Measurements from ENCODE around the gene ALKBH5.

ALKBH5 gene

GRCh38 chr17:18159551-18160120 lies 24.0 kb upstream of the ALKBH5 start:
- DNase-seq, result no peak

- DNase-seq, result no peak
These were observed 23.3 kb upstream of the ALKBH5 start for GRCh38 chr17:18160128-18160856.

DNA sequence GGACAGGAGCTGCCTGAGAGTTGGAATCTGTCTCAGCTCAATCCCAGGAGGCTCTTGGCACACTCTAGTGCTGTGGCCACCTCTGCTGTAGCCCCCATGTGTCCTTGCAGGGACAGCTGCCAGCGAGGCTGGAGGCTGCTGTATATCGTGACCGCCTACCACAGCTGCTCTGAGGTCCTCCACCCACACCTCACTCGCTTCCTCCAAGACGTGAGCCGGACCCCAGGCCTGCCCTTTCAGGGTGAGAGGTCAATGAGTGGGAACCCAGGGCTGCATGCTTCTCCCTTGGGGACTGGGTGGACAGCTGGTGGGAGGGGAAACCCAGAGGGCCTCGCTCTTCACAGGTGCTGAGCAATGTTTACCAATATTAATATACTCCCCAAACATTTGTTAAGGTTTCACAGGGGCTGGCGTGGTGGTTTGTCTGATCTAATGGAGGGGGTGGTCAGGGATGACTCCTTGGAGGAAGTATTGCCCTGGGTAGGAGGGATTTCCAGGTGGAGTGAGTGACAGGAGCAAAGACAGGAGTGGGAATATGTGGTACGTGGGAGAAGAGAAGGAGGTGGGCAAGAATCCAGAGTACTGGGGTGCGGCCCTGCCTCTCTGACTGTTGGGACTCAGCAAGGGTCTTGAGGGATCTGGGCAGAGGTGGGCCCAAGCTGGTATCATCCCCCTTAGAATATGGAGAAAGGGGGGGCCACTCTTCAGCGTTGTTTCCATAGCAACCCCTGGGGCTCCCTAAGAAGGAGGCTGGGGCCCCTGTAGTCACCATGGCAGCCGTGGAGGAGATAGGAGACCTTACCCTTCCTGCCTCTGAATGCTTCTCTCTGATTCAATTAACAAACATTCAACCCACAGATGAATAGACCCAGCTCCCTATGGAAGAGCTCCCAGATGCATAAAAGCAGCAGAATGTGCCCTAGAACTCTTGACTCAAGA lies 22.2 kb upstream of the ALKBH5 start:
- no peak for DNase-seq

DNA sequence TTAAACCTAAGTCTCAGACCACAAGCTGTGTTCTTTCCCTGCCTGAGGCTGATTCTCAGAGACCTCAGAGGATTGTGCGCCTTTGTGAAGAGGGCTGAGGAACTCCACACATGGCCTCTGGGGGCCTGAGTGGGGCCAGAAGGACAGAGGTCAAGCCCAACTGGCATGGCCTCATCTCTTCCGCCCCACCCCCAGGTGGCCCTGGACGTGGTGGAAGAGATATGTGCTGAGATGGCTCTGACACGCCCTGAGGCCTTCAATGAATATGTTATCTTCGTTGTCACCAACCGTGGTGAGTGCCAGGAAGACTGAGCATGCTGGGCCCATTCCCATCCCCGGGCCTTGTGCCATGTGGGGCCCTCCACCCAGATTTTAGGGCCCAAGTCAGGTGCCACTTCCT lies 20.1 kb upstream of the ALKBH5 start:
- DNase-seq, result no peak

GRCh38 chr17:18166894-18167293 lies 16.7 kb upstream of the ALKBH5 start:
- DNase-seq, result no peak

DNA sequence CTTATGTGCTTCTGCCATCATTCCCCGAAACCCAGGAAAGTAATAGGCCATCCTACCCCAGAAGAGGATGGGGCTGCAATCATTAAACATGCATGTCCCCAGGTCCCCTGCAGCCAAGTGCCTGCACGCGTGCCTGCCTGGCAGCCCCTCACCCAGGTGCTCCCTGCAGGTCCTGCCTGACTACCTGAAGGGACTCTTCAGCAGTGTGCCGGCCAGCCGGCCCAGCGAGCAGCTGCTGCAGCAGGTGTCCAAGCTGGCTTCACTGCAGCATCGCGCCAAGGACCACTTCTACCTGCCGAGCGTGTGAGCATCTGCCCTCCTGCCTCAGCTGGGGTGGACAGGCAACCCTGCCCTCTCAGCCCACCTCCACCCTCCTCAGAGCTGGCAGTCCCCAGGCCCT lies 16.2 kb upstream of the ALKBH5 start:
- no peak for DNase-seq

DNA sequence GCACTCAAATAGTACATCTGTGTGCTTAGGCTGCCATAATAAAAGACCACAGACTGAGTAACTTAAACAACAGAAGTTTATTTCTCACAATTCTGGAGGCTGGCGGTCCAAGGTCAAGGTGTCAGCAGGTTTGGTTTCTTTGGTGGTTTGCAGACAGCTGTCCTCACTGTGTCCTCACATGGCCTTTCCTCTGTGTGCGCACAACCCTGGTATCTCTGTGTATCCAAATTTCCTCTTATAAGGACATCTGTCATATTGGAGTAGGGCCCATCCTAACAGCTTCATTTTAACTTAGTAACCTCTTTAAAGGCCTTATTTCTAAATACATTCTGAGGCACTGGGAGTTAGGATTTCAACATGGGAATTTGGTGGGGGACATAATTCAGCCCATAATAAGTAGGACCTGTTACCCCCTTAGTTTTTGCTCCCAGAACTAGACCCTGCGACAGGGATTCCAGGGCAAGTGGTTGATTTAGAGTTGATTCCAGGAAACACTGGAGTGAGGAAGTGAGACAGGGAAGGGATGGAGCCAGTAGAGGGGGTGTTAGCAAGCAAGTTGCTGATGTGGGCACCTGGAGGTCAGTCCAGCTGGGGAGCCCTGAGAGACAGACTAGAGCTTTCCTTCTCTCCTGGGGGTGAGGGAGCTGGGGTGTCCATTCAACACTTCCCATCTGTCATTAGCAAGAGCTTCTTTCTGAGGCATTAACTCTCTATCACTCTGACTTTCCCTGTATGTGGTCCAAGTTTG lies 10.9 kb upstream of the ALKBH5 start:
- DNase-seq, result no peak

GRCh38 chr17:18173740-18174139 lies 9.9 kb upstream of the ALKBH5 start:
- no peak for DNase-seq

- no peak for DNase-seq
These were observed 7.5 kb upstream of the ALKBH5 start for GRCh38 chr17:18176176-18176575.

DNA sequence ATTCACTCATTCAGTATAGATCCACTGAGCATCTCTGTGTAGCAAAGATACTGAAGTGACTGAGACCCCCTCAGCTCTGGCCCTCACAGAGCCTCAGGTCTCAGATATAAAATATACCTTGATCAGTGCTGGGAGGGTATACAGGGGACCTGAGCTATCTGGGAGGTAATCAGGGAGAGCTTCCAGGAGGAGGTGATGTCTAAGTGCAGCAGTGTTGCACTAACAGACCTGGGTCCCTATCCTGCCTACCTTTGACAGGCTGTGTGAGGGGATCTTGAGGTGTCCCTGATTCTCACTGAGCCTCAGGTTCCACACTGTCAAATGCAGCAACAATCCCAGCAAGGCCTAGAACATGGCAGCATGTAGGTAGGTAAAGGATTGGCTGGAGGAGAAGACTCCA lies 6.5 kb upstream of the ALKBH5 start:
- no peak for DNase-seq

DNA sequence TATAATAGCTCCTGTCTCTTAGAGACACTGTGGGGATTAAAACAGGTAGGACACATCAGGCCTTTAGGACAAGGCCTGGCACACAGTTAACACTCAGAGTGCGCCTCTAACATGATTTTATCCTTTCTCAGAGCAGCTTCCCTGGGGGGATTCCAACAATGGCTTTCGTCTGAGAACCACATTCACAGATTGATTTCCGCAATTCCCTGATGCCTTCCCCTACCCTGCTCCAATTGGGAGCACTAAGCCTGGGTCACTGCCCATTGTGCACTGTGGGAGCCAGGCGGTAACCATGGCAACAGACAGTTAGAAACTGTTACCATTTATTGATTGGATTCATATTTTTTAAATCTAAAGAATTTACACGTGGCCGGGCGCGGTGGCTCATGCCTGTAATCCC lies 5.9 kb upstream of the ALKBH5 start:
- no peak for DNase-seq

DNA sequence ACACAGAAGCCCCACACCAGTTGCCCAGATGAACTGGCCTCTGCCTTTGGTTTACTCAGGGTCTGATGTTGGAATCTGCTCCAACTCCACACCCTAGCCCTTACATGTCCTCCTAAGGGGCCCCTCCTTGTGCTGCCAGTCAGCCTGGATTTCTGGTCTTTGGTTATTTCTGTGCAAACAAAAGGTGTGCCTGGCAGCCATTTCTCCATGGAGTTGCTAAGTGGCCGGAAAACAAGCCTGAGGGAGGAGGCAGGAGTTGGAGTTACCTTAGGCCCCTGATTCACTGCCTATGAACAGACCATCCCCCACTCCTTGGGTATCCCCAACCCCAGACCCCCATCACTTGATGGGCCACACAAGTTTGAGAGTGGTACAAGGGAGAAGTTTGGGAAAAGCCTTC lies 4.4 kb upstream of the ALKBH5 start:
- DNase-seq, result no peak

DNA sequence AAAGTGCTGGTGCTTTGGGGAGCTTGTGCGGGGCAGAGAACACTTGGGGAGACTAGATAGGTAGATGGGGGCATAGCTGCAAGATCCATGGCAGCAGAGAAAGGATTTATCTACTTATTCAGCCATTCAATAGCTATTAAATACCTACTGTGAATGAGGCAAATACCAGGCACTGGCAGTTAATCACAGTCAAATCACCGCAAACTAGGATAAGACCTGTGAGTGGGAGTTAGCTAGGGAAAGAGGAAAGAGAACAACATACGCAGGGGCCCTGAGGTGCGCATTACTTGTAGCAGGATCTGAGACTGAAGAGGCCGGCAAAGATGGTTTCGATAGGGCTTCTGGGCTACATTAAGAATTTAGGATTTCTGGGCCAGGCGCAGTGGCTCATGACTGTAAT lies 3.8 kb upstream of the ALKBH5 start:
- no peak for DNase-seq

GRCh38 chr17:18181358-18181757 lies 2.3 kb upstream of the ALKBH5 start:
- peak; percentile 73 for DNase-seq

DNA sequence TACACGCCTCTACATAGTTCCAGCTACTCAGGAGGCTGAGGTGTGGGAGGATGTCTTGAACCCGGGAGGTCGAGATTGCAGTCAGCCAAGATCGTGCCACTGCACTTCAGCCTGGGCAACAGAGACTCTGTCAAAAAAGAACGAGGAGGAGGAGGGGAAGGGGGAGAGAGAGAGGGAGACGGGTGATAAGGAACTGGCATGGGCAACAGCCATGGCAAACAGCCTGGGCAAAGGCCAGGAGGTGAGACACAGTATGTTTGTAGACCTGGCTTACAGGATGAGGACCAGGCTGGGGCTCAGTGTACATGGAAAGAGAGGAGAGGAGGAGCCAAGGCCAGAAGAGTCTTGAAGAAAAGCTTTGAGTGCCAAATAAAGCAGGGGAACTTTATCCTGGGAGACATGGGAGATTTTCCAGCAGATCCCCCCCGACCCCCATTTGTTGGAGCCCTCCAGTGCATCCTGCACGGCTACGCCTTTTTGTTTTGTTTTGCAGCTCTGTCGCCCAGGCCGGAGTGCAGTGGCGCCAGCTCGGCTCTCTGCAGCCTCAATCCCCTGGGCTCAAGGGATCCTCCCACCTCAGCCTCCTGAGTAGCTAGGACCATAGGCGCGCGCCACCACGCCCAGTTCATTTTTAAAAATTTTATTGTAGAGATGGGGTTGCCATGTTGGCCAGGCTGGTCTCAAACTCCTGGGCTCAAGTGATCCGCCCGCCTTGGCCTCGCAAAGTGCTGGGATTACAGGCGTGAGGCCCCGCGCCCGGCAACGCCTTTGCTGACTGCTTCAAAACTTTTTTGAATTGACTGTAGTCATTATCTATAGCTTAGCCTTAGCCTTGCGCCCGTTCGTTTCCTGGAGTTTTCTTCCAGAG lies 1.3 kb upstream of the ALKBH5 start:
- no peak for DNase-seq

GRCh38 chr17:18182978-18183333 lies 672 bp upstream of the ALKBH5 start:
- peak; percentile 89 for DNase-seq

DNA sequence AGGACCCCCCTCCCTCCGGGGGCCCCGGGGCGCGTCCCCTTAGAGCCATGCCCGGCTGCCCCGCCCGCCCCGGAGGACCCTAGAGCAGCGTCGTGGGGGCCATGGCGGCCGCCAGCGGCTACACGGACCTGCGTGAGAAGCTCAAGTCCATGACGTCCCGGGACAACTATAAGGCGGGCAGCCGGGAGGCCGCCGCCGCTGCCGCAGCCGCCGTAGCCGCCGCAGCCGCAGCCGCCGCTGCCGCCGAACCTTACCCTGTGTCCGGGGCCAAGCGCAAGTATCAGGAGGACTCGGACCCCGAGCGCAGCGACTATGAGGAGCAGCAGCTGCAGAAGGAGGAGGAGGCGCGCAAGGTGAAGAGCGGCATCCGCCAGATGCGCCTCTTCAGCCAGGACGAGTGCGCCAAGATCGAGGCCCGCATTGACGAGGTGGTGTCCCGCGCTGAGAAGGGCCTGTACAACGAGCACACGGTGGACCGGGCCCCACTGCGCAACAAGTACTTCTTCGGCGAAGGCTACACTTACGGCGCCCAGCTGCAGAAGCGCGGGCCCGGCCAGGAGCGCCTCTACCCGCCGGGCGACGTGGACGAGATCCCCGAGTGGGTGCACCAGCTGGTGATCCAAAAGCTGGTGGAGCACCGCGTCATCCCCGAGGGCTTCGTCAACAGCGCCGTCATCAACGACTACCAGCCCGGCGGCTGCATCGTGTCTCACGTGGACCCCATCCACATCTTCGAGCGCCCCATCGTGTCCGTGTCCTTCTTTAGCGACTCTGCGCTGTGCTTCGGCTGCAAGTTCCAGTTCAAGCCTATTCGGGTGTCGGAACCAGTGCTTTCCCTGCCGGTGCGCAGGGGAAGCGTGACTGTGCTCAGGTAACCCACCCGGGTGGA lies 759 bp downstream of the ALKBH5 start:
- peak; percentile 75 for DNase-seq

DNA sequence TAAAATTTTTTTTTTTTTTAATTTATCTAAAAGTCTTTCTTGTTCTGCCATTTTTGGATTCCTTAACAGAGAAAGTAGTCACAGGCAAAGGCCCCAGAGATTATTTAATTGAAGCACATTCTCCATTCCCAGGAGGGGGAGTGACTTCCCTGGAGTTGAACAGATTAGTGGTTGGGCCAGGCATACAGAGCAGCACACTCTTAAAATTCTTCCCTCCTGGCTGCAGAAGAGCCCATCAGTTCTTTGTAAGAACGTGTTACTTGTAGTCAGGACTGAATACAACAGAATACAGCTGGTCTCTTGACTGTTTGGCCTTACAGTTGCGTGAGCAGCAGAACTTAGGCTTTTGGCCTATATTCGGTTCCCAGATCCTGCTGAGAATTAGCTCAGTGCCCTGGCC lies 1.8 kb downstream of the ALKBH5 start:
- DNase-seq, result no peak

- DNase-seq, result peak; percentile 30
These were observed 2.4 kb downstream of the ALKBH5 start for GRCh38 chr17:18185832-18186626.

GRCh38 chr17:18186627-18186982 lies 3.0 kb downstream of the ALKBH5 start:
- no peak for DNase-seq

Data from activated CD4-positive, alpha-beta T cell treated with anti-CD3 and anti-CD28 coated beads, Interleukin-10, Interleukin-2, amounts not matched to agents 100 ng/mL and 50 ng/mL, durations not matched to agents 16 hours and 8 hours (primary cell).